Left lobe of liver (tissue), 2 donors: ENCODE results near the gene SPINDOC. TPM values are rescaled to one million over a fixed set of nuclear protein-coding genes. Genes with fewer than 3 reads are reported as not detected.
"Not testable (repeated sequence)": the region's sequence is repeated elsewhere in the genome, so short reads cannot be mapped to it uniquely, and the experiment has no call there.

Source experiments
- ATAC-seq: fragments of 200-7000 bp; cut with Tn5 transposase; one replicate; pipeline ENCODE4 v1.9.1; 2020; ENCODE audit warnings: mild to moderate bottlenecking, moderate library complexity
- DNase-seq: peaks from one replicate; pipeline ENCODE4 v3.0.0-alpha.2; 2020; ENCODE audit warnings: low spot score
- total RNA-seq: library from RNA; stranded (reverse); gene quantifications from one replicate; pipeline ENCODE4 v1.2.1, GENCODE V29; 2021
- donor health status: DM: no; HTN: no; CAD: no; lungs with moderate emphysema.
- donor health status: DM: no; HTN: yes; CAD: no.

Gene SPINDOC
- total RNA-seq, 1 donor from 2014 or later = 3.4 TPM

GRCh38 chr11:63783925-63784592, 29.2 kb upstream of the SPINDOC start:
- ATAC-seq = peak; percentile 72

GRCh38 chr11:63785823-63786222, 27.4 kb upstream of the SPINDOC start:
- ATAC-seq (no peak), DNase-seq (no peak)

More at GRCh38 chr11:63783925-63784592, 29.2 kb upstream of the SPINDOC start:
- no peak for DNase-seq

GRCh38 chr11:63791495-63792167, 21.6 kb upstream of the SPINDOC start:
- DNase-seq = no peak
- ATAC-seq = no peak

- no peak for ATAC-seq
- DNase-seq = no peak
Measured at GRCh38 chr11:63793161-63793560, 20.1 kb upstream of the SPINDOC start.

- DNase-seq (no peak), ATAC-seq (no peak)
Measured at GRCh38 chr11:63795066-63795465, 18.2 kb upstream of the SPINDOC start.

GRCh38 chr11:63800921-63801320, 12.3 kb upstream of the SPINDOC start:
- ATAC-seq (no peak), DNase-seq (no peak)

GRCh38 chr11:63802637-63803414, 10.4 kb upstream of the SPINDOC start:
- DNase-seq = no peak
- ATAC-seq = no peak

- DNase-seq (no peak), ATAC-seq (no peak)
Measured at GRCh38 chr11:63804259-63804658, 9.0 kb upstream of the SPINDOC start.

- ATAC-seq = peak; percentile 77
- no peak for DNase-seq
Measured at GRCh38 chr11:63805844-63806415, 7.3 kb upstream of the SPINDOC start.

GRCh38 chr11:63810383-63810782, 2.9 kb upstream of the SPINDOC start:
- not testable (repeated sequence) for DNase-seq, ATAC-seq

- DNase-seq (no peak), ATAC-seq (no peak)
Measured at GRCh38 chr11:63811522-63811921, 1.7 kb upstream of the SPINDOC start.

- ATAC-seq (peak; percentile 20), DNase-seq (peak; percentile 50)
Measured at GRCh38 chr11:63813563-63814382, 517 bp downstream of the SPINDOC start.

GRCh38 chr11:63814383-63814736, 1.1 kb downstream of the SPINDOC start:
- DNase-seq (no peak), ATAC-seq (no peak)

- ATAC-seq (no peak), DNase-seq (no peak)
Measured at GRCh38 chr11:63816166-63816565, 2.9 kb downstream of the SPINDOC start.

- DNase-seq = no peak
- ATAC-seq = no peak
Measured at GRCh38 chr11:63816732-63817131, 3.5 kb downstream of the SPINDOC start.

GRCh38 chr11:63817758-63818498, 4.7 kb downstream of the SPINDOC start:
- DNase-seq = no peak
- no peak for ATAC-seq

GRCh38 chr11:63818609-63819008, 5.4 kb downstream of the SPINDOC start:
- DNase-seq (no peak), ATAC-seq (no peak)

- no peak for DNase-seq
- ATAC-seq = no peak
Measured at GRCh38 chr11:63821411-63821810, 8.2 kb downstream of the SPINDOC start.

- DNase-seq = no peak
- ATAC-seq = peak; percentile 71
Measured at GRCh38 chr11:63826471-63827190, 13.4 kb downstream of the SPINDOC start.
